AG09319 (cell line): ENCODE measurements around the gene ZNF862.

Source experiments
- DNase-seq: peaks from one replicate; pipeline ENCODE4 v3.0.0-alpha.2; 2010; ENCODE audit warnings: low read depth; ENCODE audit errors: extremely low read depth
- CTCF ChIP-seq: IDR thresholded peaks from 2 replicates; pipeline ENCODE4 v1.5.1; 2011; ENCODE audit warnings: low read depth, mild to moderate bottlenecking, inconsistent platforms, low read length, moderate library complexity

Gene ZNF862

GRCh38 chr7:149863500-149863899 lies 25.3 kb downstream of the ZNF862 start:
- TF ChIP-seq CTCF, result no peak
- DNase-seq, result no peak

- no peak for TF ChIP-seq CTCF
- DNase-seq, result no peak
Observed at GRCh38 chr7:149864023-149864422, 25.8 kb downstream of the ZNF862 start.

GRCh38 chr7:149864751-149865150 lies 26.6 kb downstream of the ZNF862 start:
- DNase-seq, result no peak

GRCh38 chr7:149865437-149865836 lies 27.3 kb downstream of the ZNF862 start:
- no peak for TF ChIP-seq CTCF
- DNase-seq, result no peak

More at GRCh38 chr7:149864751-149865150, 26.6 kb downstream of the ZNF862 start:
- TF ChIP-seq CTCF, result no peak

- no peak for DNase-seq
- no peak for TF ChIP-seq CTCF
Observed at GRCh38 chr7:149866139-149866778, 28.1 kb downstream of the ZNF862 start.

GRCh38 chr7:149866779-149867447 lies 28.7 kb downstream of the ZNF862 start:
- DNase-seq, result no peak
- TF ChIP-seq CTCF, result no peak

- DNase-seq, result no peak
Observed at GRCh38 chr7:149867762-149868622, 29.8 kb downstream of the ZNF862 start.

More at GRCh38 chr7:149867762-149868622, 29.8 kb downstream of the ZNF862 start:
- TF ChIP-seq CTCF, result no peak
